Large intestine (tissue), 3 donors: Measurements from ENCODE around the gene HPSE2. TPM values are rescaled to one million over a fixed set of nuclear protein-coding genes. Genes with fewer than 3 reads are reported as not detected.

ENCODE experiments used
- DNase-seq, 2 donors: peaks; one replicate each; pipeline versions ENCODE4 v3.0.0 to v3.0.0-alpha.2; 2013
- H3K27ac ChIP-seq: one replicate; pipeline ENCODE4 v1.5.1; 2013; ENCODE audit warnings: low read length
- H3K27me3 ChIP-seq: 2 replicates; pipeline ENCODE4 v1.6.1; 2013; ENCODE audit warnings: low read length; ENCODE audit not compliant: control insufficient read depth, insufficient read depth
- H3K36me3 ChIP-seq: 2 replicates; pipeline ENCODE4 v1.6.1; 2013; ENCODE audit warnings: low read length; ENCODE audit not compliant: control insufficient read depth, insufficient read depth
- H3K4me1 ChIP-seq: one replicate; pipeline ENCODE4 v1.6.1; 2013; ENCODE audit warnings: low read length; ENCODE audit not compliant: control insufficient read depth, insufficient read depth
- H3K4me3 ChIP-seq: one replicate; pipeline ENCODE4 v1.5.1; 2013; ENCODE audit warnings: low read length
- H3K9me3 ChIP-seq: one replicate; pipeline ENCODE4 v1.6.1; 2013; ENCODE audit warnings: mild to moderate bottlenecking, low read depth, low read length, moderate library complexity; ENCODE audit not compliant: control insufficient read depth
- WGBS: methylation state at CpG from one replicate; pipeline ENCODE4 v1.1.5; 2013; ENCODE audit warnings: low lambda C conversion rate; ENCODE audit not compliant: insufficient coverage; 5-methylcytosine and 5-hydroxymethylcytosine counted together
- polyA plus RNA-seq: library from polyadenylated mRNA; unstranded; fragments of 120-200 nt; gene quantifications from one replicate; pipeline ENCODE4 v1.2.1, GENCODE V29; 2013

The HPSE2 gene
- polyA plus RNA-seq, 1 donor: 6.9 TPM

GRCh38 chr10:98488669-98489430 lies 746.8 kb downstream of the HPSE2 start:
- no peak overlapping the region for H3K4me3 ChIP-seq
- no peak for DNase-seq
- no peaks in the 10 kb centered on the region for H3K27me3 ChIP-seq
- H3K36me3 ChIP-seq: no peaks in the 10 kb centered on the region
- no peaks in the 10 kb centered on the region for H3K9me3 ChIP-seq
- no CpG with 5 or more reads among the region's 1 CpG for WGBS
- H3K4me1 ChIP-seq: no peaks in the 10 kb centered on the region
- no peak overlapping the region for H3K27ac ChIP-seq

GRCh38 chr10:98487649-98488048 lies 748.0 kb downstream of the HPSE2 start:
- H3K27me3 ChIP-seq: no peaks in the 10 kb centered on the region
- H3K27ac ChIP-seq: no peak overlapping the region
- 80% methylated on average over 1 of the region's 3 CpGs for WGBS
- H3K9me3 ChIP-seq: no peaks in the 10 kb centered on the region
- no peaks in the 10 kb centered on the region for H3K4me1 ChIP-seq
- no peaks in the 10 kb centered on the region for H3K36me3 ChIP-seq
- H3K4me3 ChIP-seq: no peak overlapping the region
- DNase-seq: no peak

- no peak for DNase-seq
- Histone ChIP-seq H3K4me1 (no peaks in the 10 kb centered on the region), H3K27ac (no peak overlapping the region), H3K27me3 (no peaks in the 10 kb centered on the region), H3K4me3 (no peak overlapping the region), H3K36me3 (no peaks in the 10 kb centered on the region), H3K9me3 (no peaks in the 10 kb centered on the region)
- 100% methylated on average over 1 of the region's 3 CpGs for WGBS
Measured at GRCh38 chr10:98486421-98486820, 749.2 kb downstream of the HPSE2 start.

GRCh38 chr10:98485959-98486358 lies 749.7 kb downstream of the HPSE2 start:
- WGBS: no CpG with 5 or more reads among the region's 2 CpGs
- Histone ChIP-seq H3K27me3 (no peaks in the 10 kb centered on the region), H3K9me3 (no peaks in the 10 kb centered on the region), H3K4me1 (no peaks in the 10 kb centered on the region), H3K36me3 (no peaks in the 10 kb centered on the region), H3K27ac (no peak overlapping the region), H3K4me3 (no peak overlapping the region)
- DNase-seq: no peak

- DNase-seq: no peak
Measured at GRCh38 chr10:98483658-98484057, 752.0 kb downstream of the HPSE2 start.

GRCh38 chr10:98482096-98482495 lies 753.6 kb downstream of the HPSE2 start:
- DNase-seq: no peak
- Histone ChIP-seq H3K4me1 (no peaks in the 10 kb centered on the region), H3K27me3 (no peaks in the 10 kb centered on the region), H3K9me3 (no peaks in the 10 kb centered on the region), H3K36me3 (no peaks in the 10 kb centered on the region), H3K27ac (no peak overlapping the region), H3K4me3 (no peak overlapping the region)
- WGBS: no CpG with 5 or more reads among the region's 2 CpGs

More at GRCh38 chr10:98483658-98484057, 752.0 kb downstream of the HPSE2 start:
- H3K36me3 ChIP-seq: no peaks in the 10 kb centered on the region
- H3K9me3 ChIP-seq: no peaks in the 10 kb centered on the region
- H3K4me1 ChIP-seq: no peaks in the 10 kb centered on the region
- no peak overlapping the region for H3K4me3 ChIP-seq
- no peaks in the 10 kb centered on the region for H3K27me3 ChIP-seq
- no peak overlapping the region for H3K27ac ChIP-seq

GRCh38 chr10:98481404-98481945 lies 754.2 kb downstream of the HPSE2 start:
- Histone ChIP-seq H3K36me3 (no peaks in the 10 kb centered on the region), H3K9me3 (no peaks in the 10 kb centered on the region), H3K27ac (no peak overlapping the region), H3K4me1 (no peaks in the 10 kb centered on the region), H3K4me3 (no peak overlapping the region), H3K27me3 (no peaks in the 10 kb centered on the region)
- 67% methylated on average over 2 of the region's 5 CpGs for WGBS
- DNase-seq: no peak

GRCh38 chr10:98478430-98479222 lies 757.0 kb downstream of the HPSE2 start:
- DNase-seq: no peak
- H3K9me3 ChIP-seq: no peaks in the 10 kb centered on the region
- H3K36me3 ChIP-seq: no peaks in the 10 kb centered on the region
- 77% methylated on average over 2 of the region's 6 CpGs for WGBS
- H3K4me3 ChIP-seq: no peak overlapping the region
- no peaks in the 10 kb centered on the region for H3K4me1 ChIP-seq
- no peaks in the 10 kb centered on the region for H3K27me3 ChIP-seq
- no peak overlapping the region for H3K27ac ChIP-seq

GRCh38 chr10:98477861-98478260 lies 757.8 kb downstream of the HPSE2 start:
- DNase-seq: no peak

GRCh38 chr10:98474628-98475027 lies 761.0 kb downstream of the HPSE2 start:
- DNase-seq: no peak
- no peak overlapping the region for H3K27ac ChIP-seq
- no peak overlapping the region for H3K4me3 ChIP-seq
- no peaks in the 10 kb centered on the region for H3K9me3 ChIP-seq
- no peaks in the 10 kb centered on the region for H3K4me1 ChIP-seq
- no peaks in the 10 kb centered on the region for H3K36me3 ChIP-seq
- H3K27me3 ChIP-seq: no peaks in the 10 kb centered on the region

More at GRCh38 chr10:98477861-98478260, 757.8 kb downstream of the HPSE2 start:
- Histone ChIP-seq H3K9me3 (no peaks in the 10 kb centered on the region), H3K27me3 (no peaks in the 10 kb centered on the region), H3K36me3 (no peaks in the 10 kb centered on the region), H3K4me3 (no peak overlapping the region), H3K27ac (no peak overlapping the region), H3K4me1 (no peaks in the 10 kb centered on the region)
